ENCODE results near the gene TBK1. TPM values are rescaled to one million over a fixed set of nuclear protein-coding genes. Genes with fewer than 3 reads are reported as not detected.

TBK1 gene
- total and polyA plus RNA-seq, 10 of the 15 experiments (the other 5 are each of a cell fraction or from before 2014, with no cell fraction given), result 13.4 to 49.3 (median 37.7) TPM

- TF ChIP-seq MEF2B (IDR thresholded peaks at IDR 0.05; ENCODE audit: partially characterized antibody, poor library complexity, severe bottlenecking) (no peak), KDM1A (IDR thresholded peaks at IDR 0.05; ENCODE audit: borderline replicate concordance) (no peak), MLLT1 (IDR thresholded peaks at IDR 0.05) (0 out of 2 replicates have a peak, but pooled peaks have one; percentile 20), YY1 (IDR thresholded peaks at IDR 0.05; ENCODE audit: low read depth, low read length) (no peak), KAT2A (conservative IDR thresholded peaks at IDR 0.05; ENCODE audit: control insufficient read depth, low read depth, low read length) (no peak), SIX5 (IDR thresholded peaks at IDR 0.05; ENCODE audit: low read depth, low read length, severe bottlenecking) (no peak), ZNF207 (IDR thresholded peaks at IDR 0.05; ENCODE audit: borderline replicate concordance) (0 out of 2 replicates have a peak, but pooled peaks have one; percentile 48), TCF7 (IDR thresholded peaks at IDR 0.05; ENCODE audit: borderline replicate concordance) (no peak), TCF12 (IDR thresholded peaks at IDR 0.05; ENCODE audit: low read depth, low read length) (no peak), CBFB (IDR thresholded peaks at IDR 0.05; ENCODE audit: low read depth) (no peak), ZNF217 (IDR thresholded peaks at IDR 0.05) (peak; percentile 85; the same call in 1 of the 2 replicates), ASH2L (IDR thresholded peaks at IDR 0.05; ENCODE audit: borderline replicate concordance, low read depth) (peak; percentile 91; the same call in 1 of the 2 replicates), ZBED1 (IDR thresholded peaks at IDR 0.05; ENCODE audit: borderline replicate concordance) (no peak), BACH1 (IDR thresholded peaks at IDR 0.05; ENCODE audit: borderline replicate concordance) (peak; percentile 86), KLF5 (IDR thresholded peaks at IDR 0.05; ENCODE audit: partially characterized antibody) (no peak), NFIC (IDR thresholded peaks at IDR 0.05; ENCODE audit: low read depth, low read length) (no peak), FOXM1 (IDR thresholded peaks at IDR 0.05; ENCODE audit: low read depth, low read length) (no peak), ELK1 (IDR thresholded peaks at IDR 0.05; ENCODE audit: low read depth, low read length) (no peak)
- TF ChIP-seq, protein P1, sequence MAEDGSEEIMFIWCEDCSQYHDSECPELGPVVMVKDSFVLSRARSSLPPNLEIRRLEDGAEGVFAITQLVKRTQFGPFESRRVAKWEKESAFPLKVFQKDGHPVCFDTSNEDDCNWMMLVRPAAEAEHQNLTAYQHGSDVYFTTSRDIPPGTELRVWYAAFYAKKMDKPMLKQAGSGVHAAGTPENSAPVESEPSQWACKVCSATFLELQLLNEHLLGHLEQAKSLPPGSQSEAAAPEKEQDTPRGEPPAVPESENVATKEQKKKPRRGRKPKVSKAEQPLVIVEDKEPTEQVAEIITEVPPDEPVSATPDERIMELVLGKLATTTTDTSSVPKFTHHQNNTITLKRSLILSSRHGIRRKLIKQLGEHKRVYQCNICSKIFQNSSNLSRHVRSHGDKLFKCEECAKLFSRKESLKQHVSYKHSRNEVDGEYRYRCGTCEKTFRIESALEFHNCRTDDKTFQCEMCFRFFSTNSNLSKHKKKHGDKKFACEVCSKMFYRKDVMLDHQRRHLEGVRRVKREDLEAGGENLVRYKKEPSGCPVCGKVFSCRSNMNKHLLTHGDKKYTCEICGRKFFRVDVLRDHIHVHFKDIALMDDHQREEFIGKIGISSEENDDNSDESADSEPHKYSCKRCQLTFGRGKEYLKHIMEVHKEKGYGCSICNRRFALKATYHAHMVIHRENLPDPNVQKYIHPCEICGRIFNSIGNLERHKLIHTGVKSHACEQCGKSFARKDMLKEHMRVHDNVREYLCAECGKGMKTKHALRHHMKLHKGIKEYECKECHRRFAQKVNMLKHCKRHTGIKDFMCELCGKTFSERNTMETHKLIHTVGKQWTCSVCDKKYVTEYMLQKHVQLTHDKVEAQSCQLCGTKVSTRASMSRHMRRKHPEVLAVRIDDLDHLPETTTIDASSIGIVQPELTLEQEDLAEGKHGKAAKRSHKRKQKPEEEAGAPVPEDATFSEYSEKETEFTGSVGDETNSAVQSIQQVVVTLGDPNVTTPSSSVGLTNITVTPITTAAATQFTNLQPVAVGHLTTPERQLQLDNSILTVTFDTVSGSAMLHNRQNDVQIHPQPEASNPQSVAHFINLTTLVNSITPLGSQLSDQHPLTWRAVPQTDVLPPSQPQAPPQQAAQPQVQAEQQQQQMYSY (CRISPR knock-in tag; IDR thresholded peaks at IDR 0.05), result no peak
- TF ChIP-seq, protein P2, sequence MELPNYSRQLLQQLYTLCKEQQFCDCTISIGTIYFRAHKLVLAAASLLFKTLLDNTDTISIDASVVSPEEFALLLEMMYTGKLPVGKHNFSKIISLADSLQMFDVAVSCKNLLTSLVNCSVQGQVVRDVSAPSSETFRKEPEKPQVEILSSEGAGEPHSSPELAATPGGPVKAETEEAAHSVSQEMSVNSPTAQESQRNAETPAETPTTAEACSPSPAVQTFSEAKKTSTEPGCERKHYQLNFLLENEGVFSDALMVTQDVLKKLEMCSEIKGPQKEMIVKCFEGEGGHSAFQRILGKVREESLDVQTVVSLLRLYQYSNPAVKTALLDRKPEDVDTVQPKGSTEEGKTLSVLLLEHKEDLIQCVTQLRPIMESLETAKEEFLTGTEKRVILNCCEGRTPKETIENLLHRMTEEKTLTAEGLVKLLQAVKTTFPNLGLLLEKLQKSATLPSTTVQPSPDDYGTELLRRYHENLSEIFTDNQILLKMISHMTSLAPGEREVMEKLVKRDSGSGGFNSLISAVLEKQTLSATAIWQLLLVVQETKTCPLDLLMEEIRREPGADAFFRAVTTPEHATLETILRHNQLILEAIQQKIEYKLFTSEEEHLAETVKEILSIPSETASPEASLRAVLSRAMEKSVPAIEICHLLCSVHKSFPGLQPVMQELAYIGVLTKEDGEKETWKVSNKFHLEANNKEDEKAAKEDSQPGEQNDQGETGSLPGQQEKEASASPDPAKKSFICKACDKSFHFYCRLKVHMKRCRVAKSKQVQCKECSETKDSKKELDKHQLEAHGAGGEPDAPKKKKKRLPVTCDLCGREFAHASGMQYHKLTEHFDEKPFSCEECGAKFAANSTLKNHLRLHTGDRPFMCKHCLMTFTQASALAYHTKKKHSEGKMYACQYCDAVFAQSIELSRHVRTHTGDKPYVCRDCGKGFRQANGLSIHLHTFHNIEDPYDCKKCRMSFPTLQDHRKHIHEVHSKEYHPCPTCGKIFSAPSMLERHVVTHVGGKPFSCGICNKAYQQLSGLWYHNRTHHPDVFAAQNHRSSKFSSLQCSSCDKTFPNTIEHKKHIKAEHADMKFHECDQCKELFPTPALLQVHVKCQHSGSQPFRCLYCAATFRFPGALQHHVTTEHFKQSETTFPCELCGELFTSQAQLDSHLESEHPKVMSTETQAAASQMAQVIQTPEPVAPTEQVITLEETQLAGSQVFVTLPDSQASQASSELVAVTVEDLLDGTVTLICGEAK (IDR thresholded peaks at IDR 0.05; ENCODE audit: borderline replicate concordance), result no peak; the same call in 1 of the 2 replicates
Observed at GRCh38 chr12:64404470-64405256, 47.3 kb upstream of the TBK1 start (continued).

All from GM12878 (cell line).